Measurements from ENCODE around the gene ARMC9. TPM values are rescaled to one million over a fixed set of nuclear protein-coding genes. Genes with fewer than 3 reads are reported as not detected.

ARMC9 gene
- total and polyA plus RNA-seq, 2 of the 13 experiments (the other 11 are each of a cell fraction or from before 2014, with no cell fraction given), result 9.1 to 12.8 TPM

DNA sequence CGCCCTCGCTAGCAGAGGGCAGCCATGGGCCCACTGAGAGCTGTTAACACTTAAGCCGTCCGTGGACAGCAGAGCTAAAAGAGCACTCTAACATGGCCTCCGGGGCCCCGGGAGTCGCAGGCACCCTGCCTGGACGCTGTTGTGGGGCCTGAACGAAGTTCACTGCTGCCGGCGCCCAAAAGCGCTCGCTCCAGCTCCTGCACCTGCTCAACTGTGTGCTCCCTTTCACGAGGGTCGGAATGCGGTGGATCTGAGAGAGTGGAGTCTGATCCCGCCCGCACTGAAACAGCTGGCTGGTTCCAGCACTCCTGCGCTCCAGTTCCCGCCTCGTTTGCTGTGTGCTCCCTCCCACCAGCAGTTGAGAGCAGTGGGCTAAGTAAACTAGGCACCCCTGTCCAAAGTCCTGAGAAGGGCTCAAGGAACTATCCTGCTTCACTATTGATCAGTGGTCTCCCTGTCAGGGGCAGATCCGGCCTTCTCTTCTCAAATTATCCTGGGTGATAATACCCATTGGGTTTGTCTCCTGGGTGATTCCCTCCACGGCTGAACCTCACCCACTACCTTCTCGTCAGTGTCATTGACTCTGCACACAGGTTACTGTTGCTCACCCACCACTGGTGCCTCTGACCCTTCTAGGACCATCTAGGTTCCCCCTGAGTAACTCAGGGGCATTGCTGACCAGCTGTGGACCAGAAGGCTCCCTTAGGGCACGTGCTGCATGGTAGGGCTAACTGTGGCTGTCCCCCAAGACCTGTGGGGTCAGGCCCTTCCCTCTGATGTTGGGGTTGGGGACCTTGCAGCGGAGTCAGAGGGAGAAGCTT is 220.6 kb downstream of the ARMC9 start (continued):
- TF ChIP-seq, protein P1, sequence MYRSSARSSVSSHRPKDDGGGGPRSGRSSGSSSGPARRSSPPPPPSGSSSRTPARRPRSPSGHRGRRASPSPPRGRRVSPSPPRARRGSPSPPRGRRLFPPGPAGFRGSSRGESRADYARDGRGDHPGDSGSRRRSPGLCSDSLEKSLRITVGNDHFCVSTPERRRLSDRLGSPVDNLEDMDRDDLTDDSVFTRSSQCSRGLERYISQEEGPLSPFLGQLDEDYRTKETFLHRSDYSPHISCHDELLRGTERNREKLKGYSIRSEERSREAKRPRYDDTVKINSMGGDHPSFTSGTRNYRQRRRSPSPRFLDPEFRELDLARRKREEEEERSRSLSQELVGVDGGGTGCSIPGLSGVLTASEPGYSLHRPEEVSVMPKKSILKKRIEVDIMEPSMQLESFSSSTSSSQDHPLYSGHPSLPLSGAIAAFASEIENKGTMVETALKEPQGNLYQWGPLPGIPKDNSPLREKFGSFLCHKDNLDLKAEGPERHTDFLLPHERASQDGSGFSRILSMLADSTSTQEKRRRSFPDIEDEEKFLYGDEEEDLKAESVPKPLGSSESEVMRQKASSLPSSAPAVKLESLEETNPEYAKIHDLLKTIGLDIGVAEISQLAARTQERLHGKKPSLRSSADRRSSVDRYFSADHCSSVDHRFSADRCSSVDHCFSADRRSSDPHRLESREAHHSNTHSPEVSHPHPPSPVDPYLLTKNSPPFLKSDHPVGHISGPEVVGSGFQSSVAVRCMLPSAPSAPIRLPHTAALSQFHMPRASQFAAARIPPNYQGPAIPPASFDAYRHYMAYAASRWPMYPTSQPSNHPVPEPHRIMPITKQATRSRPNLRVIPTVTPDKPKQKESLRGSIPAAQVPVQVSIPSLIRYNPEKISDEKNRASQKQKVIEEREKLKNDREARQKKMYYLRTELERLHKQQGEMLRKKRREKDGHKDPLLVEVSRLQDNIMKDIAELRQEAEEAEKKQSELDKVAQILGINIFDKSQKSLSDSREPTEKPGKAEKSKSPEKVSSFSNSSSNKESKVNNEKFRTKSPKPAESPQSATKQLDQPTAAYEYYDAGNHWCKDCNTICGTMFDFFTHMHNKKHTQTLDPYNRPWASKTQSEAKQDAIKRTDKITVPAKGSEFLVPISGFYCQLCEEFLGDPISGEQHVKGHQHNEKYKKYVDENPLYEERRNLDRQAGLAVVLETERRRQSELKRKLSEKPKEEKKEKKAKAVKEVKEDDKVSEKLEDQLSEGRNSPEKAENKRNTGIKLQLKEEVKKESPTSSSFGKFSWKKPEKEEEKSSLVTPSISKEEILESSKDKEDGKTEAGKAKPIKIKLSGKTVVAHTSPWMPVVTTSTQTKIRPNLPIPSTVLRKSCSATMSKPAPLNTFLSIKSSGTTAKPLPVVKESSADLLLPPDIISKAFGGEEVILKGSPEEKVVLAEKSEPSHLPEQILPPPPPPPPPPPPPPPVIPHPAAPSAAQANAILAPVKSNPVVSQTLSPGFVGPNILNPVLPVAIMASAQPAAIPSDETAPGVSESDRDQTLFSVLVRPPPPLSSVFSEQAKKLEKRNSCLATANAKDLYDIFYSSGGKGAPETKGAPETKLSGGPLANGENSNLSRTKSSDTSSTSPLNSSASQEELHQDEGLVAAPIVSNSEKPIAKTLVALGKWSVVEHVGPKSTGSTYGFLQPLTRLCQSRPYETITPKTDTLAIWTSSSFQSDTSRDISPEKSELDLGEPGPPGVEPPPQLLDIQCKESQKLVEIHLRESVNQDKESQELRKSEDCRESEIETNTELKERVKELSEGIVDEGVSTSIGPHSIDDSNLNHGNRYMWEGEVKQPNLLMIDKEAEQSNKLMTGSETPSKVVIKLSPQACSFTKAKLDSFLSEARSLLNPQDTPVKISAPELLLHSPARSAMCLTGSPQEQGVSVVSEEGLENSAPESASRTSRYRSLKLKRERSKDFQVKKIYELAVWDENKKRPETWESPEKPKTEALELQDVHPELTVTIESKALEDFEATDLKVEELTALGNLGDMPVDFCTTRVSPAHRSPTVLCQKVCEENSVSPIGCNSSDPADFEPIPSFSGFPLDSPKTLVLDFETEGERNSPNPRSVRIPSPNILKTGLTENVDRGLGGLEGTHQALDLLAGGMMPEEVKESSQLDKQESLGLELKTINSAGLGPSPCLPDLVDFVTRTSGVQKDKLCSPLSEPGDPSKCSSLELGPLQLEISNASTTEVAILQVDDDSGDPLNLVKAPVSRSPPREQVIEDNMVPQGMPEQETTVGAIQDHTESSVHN (CRISPR knock-in tag; IDR thresholded peaks at IDR 0.05), result no peak
- TF ChIP-seq, protein P2, sequence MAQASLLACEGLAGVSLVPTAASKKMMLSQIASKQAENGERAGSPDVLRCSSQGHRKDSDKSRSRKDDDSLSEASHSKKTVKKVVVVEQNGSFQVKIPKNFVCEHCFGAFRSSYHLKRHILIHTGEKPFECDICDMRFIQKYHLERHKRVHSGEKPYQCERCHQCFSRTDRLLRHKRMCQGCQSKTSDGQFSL (CRISPR knock-in tag; IDR thresholded peaks at IDR 0.05), result no peak
- peak; percentile 70 for TF ChIP-seq HNF4A (CRISPR knock-in tag; IDR thresholded peaks at IDR 0.05)
- no peak for TF ChIP-seq ZNF496 (CRISPR knock-in tag; IDR thresholded peaks at IDR 0.05; ENCODE audit: insufficient replicate concordance)
- no peak for TF ChIP-seq SNRNP70 (IDR thresholded peaks at IDR 0.05; ENCODE audit: low read depth, low read length)
- no peak for TF ChIP-seq SIX1 (CRISPR knock-in tag; IDR thresholded peaks at IDR 0.05; ENCODE audit: borderline replicate concordance)
- TF ChIP-seq, protein P3, sequence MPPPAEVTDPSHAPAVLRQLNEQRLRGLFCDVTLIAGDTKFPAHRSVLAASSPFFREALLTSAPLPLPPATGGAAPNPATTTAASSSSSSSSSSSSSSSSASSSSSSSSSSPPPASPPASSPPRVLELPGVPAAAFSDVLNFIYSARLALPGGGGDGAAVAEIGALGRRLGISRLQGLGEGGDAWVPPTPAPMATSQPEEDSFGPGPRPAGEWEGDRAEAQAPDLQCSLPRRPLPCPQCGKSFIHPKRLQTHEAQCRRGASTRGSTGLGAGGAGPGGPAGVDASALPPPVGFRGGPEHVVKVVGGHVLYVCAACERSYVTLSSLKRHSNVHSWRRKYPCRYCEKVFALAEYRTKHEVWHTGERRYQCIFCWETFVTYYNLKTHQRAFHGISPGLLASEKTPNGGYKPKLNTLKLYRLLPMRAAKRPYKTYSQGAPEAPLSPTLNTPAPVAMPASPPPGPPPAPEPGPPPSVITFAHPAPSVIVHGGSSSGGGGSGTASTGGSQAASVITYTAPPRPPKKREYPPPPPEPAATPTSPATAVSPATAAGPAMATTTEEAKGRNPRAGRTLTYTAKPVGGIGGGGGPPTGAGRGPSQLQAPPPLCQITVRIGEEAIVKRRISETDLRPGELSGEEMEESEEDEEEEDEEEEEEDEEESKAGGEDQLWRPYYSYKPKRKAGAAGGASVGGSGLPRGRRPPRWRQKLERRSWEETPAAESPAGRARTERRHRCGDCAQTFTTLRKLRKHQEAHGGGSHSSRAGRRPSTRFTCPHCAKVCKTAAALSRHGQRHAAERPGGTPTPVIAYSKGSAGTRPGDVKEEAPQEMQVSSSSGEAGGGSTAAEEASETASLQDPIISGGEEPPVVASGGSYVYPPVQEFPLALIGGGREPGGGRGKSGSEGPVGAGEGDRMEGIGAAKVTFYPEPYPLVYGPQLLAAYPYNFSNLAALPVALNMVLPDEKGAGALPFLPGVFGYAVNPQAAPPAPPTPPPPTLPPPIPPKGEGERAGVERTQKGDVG (CRISPR knock-in tag; IDR thresholded peaks at IDR 0.05; ENCODE audit: borderline replicate concordance), result 0 out of 2 replicates have a peak, but pooled peaks have one; percentile 24
- no peak; the same call in 1 of the 2 replicates for TF ChIP-seq MIER2 (CRISPR knock-in tag; IDR thresholded peaks at IDR 0.05)
- TF ChIP-seq, protein P4, sequence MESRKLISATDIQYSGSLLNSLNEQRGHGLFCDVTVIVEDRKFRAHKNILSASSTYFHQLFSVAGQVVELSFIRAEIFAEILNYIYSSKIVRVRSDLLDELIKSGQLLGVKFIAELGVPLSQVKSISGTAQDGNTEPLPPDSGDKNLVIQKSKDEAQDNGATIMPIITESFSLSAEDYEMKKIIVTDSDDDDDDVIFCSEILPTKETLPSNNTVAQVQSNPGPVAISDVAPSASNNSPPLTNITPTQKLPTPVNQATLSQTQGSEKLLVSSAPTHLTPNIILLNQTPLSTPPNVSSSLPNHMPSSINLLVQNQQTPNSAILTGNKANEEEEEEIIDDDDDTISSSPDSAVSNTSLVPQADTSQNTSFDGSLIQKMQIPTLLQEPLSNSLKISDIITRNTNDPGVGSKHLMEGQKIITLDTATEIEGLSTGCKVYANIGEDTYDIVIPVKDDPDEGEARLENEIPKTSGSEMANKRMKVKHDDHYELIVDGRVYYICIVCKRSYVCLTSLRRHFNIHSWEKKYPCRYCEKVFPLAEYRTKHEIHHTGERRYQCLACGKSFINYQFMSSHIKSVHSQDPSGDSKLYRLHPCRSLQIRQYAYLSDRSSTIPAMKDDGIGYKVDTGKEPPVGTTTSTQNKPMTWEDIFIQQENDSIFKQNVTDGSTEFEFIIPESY (CRISPR knock-in tag; IDR thresholded peaks at IDR 0.05), result no peak
- no peak for TF ChIP-seq ATF7-NPFF (CRISPR knock-in tag; IDR thresholded peaks at IDR 0.05; ENCODE audit: low read depth)
- TF ChIP-seq ZNF468 (CRISPR knock-in tag; IDR thresholded peaks at IDR 0.05), result no peak

Data from HepG2 (cell line).